GM18499 (cell line): ENCODE results near the gene CDC42EP5.
"Not testable (repeated sequence)": the region's sequence is repeated elsewhere in the genome, so short reads cannot be mapped to it uniquely, and the experiment has no call there.

Source experiments
- ATAC-seq: cut with Tn5 transposase; IDR thresholded peaks from one replicate; pipeline ENCODE4 v1.9.1; 2021; ENCODE audit warnings: moderate number of reproducible peaks; ENCODE audit not compliant: insufficient read depth, unreplicated experiment

The CDC42EP5 gene, protein sequence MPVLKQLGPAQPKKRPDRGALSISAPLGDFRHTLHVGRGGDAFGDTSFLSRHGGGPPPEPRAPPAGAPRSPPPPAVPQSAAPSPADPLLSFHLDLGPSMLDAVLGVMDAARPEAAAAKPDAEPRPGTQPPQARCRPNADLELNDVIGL

GRCh38 chr19:54473071-54473891 is at the start of gene CDC42EP5:
Gene CDC42EP5, minus strand, starts transcription at chr19:54473296. Its CDS starts 7,749 bp downstream, at chr19:54465547.
- ATAC-seq = no peak

DNA sequence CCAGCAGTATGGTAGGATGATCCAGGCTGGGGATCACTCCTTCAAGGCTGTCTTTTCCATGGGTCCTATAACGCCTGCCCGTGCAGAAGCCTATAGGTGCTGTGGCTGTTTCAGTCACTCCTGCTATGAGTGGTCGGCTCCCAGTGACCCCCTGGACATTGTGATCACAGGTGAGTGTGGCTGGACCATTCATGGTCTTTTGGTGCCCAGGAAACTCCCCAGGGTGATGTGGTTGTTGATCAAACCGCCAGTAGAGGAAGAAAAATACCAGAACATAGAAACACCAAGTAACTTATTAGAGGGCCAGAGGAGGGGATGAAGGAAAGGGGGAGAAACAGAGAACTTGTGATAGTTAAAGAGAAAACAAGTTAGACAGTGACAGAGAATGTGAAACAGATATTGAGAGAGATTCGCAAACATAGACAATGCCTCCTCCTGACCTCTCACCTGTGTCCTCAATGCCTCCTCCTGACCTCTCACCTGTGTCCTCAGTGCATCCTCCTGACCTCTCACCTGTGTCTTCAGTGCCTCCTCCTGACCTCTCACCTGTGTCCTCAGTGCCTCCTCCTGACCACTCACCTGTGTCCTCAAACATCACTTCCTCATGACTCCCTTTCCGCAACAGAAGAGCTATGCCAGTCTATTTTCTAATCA is 48.9 kb upstream of the CDC42EP5 start:
- ATAC-seq = no peak

DNA sequence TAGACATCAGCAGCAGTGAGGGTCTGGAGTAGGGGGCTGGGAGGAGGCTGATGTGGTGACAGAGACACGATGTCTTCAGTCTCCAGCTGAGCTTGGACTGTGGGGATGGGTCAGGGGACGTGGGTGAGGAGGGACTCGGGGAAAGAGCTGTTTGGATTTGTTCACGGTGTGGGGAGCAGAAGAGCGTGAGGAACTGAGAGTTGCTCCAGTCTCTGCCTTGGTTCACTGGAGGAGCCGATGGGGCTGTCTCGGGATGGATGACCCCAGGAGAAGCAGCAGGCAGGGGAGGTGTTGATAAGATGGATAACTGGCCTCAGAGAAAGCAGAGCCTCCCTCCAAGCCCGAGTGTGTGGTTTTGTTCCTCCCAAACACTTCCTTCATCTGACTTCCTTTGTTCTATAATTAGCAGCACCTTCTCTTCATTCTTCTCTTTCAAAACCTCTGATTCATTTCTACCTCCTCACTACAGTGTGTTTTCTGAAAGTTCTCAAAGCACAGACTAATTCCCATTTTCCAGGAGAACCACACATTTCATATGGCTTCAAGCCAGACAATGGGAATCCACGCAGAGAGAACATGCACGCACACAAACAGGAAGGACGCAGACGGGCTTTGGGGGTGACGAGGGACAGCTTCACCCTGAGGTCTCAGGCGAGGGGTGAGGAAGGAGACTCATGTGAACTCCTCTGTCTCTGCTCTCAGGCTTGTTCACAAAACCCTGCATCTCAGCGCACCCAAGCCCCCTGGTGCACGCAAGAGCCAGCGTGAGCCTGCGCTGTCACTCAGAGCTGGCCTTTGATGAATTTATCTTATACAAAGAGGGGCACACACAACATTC is 48.1 kb upstream of the CDC42EP5 start:
- ATAC-seq = no peak

GRCh38 chr19:54518844-54519243 is 45.7 kb upstream of the CDC42EP5 start:
- no peak for ATAC-seq

- ATAC-seq = no peak
Measured at GRCh38 chr19:54517483-54517882, 44.4 kb upstream of the CDC42EP5 start.

GRCh38 chr19:54515156-54515555 is 42.1 kb upstream of the CDC42EP5 start:
- no peak for ATAC-seq

- not testable (repeated sequence) for ATAC-seq
Measured at GRCh38 chr19:54509200-54509940, 36.3 kb upstream of the CDC42EP5 start.

GRCh38 chr19:54508487-54508886 is 35.4 kb upstream of the CDC42EP5 start:
- ATAC-seq = not testable (repeated sequence)

GRCh38 chr19:54507824-54508223 is 34.7 kb upstream of the CDC42EP5 start:
- ATAC-seq = no peak

DNA sequence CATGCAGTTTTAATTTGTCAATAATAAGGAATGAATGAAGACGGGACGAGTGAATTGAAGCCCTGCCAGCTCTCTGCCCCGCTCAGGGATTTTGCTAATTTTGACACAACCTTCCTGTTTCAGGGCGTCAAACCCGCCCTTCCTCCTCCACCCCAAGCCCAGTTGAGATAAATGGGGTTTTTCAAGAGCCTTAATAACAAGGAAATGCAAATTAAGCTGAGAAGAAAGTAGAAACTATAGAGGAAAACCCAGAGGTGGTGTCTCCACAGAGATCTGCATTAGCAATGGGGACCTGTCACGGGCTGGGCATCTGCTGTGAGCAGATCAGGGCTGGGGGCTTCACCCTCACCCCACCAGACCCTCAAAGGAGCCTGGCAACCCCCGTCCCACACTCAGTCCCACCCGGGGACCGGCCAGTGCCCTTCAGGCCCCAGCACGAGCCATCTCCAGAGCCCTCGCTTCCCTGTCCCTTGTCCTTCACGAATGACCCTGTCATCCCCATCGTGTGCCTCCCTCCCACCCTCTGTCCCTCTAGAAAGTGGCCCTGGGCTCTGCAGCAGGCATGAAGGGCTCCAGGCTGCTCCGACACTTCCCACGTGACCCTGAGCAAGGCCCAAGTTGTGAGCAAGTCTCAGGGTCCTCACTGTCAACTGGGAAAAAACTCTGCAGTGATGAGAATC is 34.1 kb upstream of the CDC42EP5 start:
- ATAC-seq = not testable (repeated sequence)

- no peak for ATAC-seq
Measured at GRCh38 chr19:54506079-54506478, 33.0 kb upstream of the CDC42EP5 start.

GRCh38 chr19:54505542-54505941 is 32.4 kb upstream of the CDC42EP5 start:
- ATAC-seq = not testable (repeated sequence)

DNA sequence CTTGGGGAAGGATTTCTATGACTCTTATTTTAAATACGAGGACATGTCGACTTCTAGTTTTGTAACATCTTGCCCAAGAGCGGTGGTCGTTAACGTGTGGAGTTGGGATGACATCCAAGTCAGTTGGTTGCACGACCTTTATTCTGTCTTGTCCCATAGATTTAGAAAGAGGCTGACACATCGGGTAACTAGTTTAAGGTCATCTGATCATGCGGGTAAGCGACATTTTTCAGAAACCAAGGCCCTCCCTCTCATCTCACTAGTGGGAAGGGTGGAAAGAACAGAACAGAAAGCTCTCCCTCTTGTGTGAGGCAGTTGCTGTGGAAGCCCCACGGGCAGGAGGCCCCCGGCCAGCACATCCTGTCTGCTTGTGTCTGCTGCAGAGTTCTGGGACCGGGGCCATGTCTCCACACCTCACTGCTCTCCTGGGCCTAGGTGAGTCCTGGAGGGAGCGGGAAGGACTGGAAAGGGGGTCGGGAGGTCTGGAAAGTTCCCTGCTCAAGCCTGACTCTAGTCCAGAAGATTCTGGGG is 29.5 kb upstream of the CDC42EP5 start, which contains the start of gene LAIR2:
TSS of gene LAIR2 (plus strand) at position 314 of the 531 bp plus-strand sequence. CDS start at position 402, 88 bp downstream.
- no peak for ATAC-seq

DNA sequence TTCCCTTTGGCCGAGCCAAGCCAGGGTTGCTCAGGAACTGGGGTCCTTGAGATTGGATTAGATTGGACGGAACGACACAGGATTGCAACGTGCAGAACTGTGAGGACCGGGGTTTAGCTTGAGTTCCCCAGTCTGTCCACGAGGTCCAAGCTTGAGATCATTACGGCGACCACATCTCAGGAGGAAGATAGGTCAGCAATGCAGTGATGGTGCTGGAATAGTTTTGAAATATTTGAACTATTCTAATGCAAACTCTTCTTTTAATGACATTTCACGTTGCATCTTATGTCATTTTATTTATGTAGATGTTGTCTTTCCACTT is 25.3 kb upstream of the CDC42EP5 start:
- not testable (repeated sequence) for ATAC-seq

DNA sequence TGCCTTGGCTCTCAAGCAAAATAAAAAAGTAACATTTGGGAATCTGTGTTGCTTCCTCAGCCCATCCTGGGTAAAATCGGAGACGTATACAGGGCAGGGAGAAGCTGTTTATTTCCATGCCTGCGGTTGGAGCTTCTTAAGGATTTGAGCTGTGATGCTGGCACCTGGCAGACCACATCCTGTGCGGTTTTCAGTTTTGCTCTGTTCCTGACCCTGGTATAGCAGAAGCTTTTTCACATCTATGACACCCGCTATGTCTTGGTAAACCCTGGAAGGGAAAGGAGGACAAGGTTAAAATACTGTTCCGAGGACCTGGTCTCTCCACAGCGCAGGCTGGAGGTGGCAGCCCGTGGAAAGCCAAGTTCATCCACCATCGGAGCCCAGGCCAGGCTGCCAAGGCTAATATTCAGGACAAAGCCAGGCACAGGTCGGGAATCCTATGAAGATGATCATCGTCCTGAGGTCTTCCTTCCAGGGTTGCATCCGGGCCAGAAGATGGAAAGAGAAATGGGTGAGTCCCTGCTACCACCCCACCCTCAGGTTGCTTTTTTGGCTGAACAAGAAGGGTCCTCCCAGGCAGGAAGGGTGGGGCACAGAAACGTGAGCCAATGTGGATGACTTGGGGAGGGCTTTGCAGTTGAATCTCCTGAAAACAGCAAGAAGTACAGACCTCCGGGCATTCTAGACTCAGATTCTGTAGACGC is 24.8 kb upstream of the CDC42EP5 start:
- ATAC-seq = not testable (repeated sequence)

GRCh38 chr19:54495284-54495683 is 22.2 kb upstream of the CDC42EP5 start:
- not testable (repeated sequence) for ATAC-seq

DNA sequence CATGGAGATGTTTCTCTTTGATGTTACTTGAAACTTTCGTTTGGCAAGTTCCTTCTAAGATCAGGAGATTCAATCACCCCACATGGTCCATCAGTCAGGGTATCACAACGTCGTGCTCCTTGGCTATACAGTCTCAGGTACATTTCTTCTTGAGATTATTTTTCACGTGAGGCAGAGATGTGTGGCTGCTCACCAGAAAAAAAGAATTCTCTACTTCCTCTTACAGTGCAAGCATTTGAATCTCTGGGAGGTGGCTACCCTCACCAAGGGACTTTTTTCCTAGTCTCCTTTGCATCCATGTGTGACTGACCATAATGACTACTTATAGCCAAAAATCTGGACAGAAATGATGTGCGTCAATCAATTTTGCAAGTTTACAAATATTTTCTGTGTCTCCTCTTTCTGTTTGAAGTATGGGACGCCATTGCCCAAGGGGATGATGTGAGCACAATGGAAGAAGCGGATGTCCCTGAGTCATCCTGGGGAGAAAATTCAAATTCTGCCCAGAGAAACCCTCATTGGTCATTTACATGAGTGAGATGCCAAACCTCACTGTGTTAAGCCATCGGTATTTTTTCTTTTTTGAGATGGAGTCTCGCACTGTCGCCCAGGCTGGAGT is 21.0 kb upstream of the CDC42EP5 start:
- ATAC-seq = no peak

DNA sequence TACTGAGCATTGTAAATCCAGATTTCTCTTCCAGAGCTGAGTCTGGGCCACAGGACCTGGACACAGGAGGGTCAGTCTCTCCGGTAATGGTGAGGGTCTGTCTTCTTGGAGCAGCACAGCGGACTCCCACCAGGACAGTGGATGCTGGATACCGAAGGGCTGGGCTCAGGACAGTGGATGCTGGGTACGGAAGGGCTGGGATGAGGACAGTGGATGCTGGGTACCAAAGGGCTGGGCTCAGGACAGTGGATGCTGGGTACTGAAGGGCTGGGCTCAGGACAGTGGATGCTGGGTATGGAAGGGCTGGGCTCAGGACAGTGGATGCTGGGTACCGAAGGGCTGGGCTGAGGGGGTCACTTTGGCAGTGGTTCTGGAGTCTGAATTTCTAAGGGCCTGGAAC is 20.0 kb upstream of the CDC42EP5 start:
- not testable (repeated sequence) for ATAC-seq
